SK-N-SH treated with all-trans-retinoic acid at 6 μM for 48 hours (cell line): ENCODE results near the gene CCR1.
"Not testable (repeated sequence)": the region's sequence is repeated elsewhere in the genome, so short reads cannot be mapped to it uniquely, and the experiment has no call there.

Experiments used
- ATAC-seq: fragments of 200-7000 bp; cut with Tn5 transposase; 3 replicates; pipeline ENCODE4 v1.9.1; 2020; ENCODE audit warnings: mild to moderate bottlenecking, moderate library complexity
- ARNTL ChIP-seq: fragments of 450-650 bp; formaldehyde crosslinking; IDR thresholded peaks from 2 replicates; pipeline ENCODE4 v1.5.0; 2020; ENCODE audit warnings: low read depth, mild to moderate bottlenecking, moderate library complexity, borderline replicate concordance
- CREB5 ChIP-seq: fragments of 250-450 bp; sonication (Bioruptor Pico); IDR thresholded peaks from 2 replicates; pipeline ENCODE4 v1.5.1; 2020; ENCODE audit warnings: low read depth, mild to moderate bottlenecking, moderate library complexity
- CSRNP3 ChIP-seq: fragments of 250-450 bp; sonication (Bioruptor Pico); IDR thresholded peaks from 2 replicates; pipeline ENCODE4 v1.5.1; 2021; ENCODE audit warnings: mild to moderate bottlenecking, moderate library complexity
- ESRRG ChIP-seq: fragments of 250-450 bp; sonication (Bioruptor Pico); IDR thresholded peaks from 2 replicates; pipeline ENCODE4 v1.6.1; 2021; ENCODE audit warnings: mild to moderate bottlenecking
- GLIS3 ChIP-seq: fragments of 250-450 bp; sonication (Bioruptor Pico); IDR thresholded peaks from 2 replicates; pipeline ENCODE4 v1.5.0; 2020; ENCODE audit warnings: mild to moderate bottlenecking, moderate library complexity
- ISL1 ChIP-seq: fragments of 250-450 bp; sonication (Bioruptor Pico); IDR thresholded peaks from 2 replicates; pipeline ENCODE4 v2.1.2; 2022; ENCODE audit warnings: mild to moderate bottlenecking, moderate library complexity
- OSR1 ChIP-seq: fragments of 250-450 bp; sonication (Bioruptor Pico); IDR thresholded peaks from 2 replicates; pipeline ENCODE4 v1.8.0; 2022; ENCODE audit warnings: moderate library complexity, mild to moderate bottlenecking, inconsistent platforms
- PATZ1 ChIP-seq: fragments of 250-450 bp; sonication (Bioruptor Pico); IDR thresholded peaks from 2 replicates; pipeline ENCODE4 v1.8.0; 2020; ENCODE audit warnings: mild to moderate bottlenecking, moderate library complexity, borderline replicate concordance
- PPARA ChIP-seq: fragments of 250-450 bp; sonication (Bioruptor Pico); IDR thresholded peaks from 2 replicates; pipeline ENCODE4 v1.5.0; 2020; ENCODE audit warnings: mild to moderate bottlenecking, borderline replicate concordance
- RARB ChIP-seq: fragments of 250-450 bp; sonication (Bioruptor Pico); IDR thresholded peaks from 2 replicates; pipeline ENCODE4 v1.8.0; 2021; ENCODE audit warnings: mild to moderate bottlenecking, moderate library complexity
- SNAI2 ChIP-seq: fragments of 250-450 bp; sonication (Bioruptor Pico); IDR thresholded peaks from 2 replicates; pipeline ENCODE4 v1.5.0; 2020; ENCODE audit warnings: mild to moderate bottlenecking, moderate library complexity
- TCF4 ChIP-seq: fragments of 250-450 bp; sonication (Bioruptor Pico); IDR thresholded peaks from 2 replicates; pipeline ENCODE4 v1.8.0; 2021; ENCODE audit warnings: mild to moderate bottlenecking, moderate library complexity, borderline replicate concordance
- TOX ChIP-seq: fragments of 250-450 bp; sonication (Bioruptor Pico); IDR thresholded peaks from 2 replicates; pipeline ENCODE4 v1.8.0; 2021; ENCODE audit warnings: mild to moderate bottlenecking, moderate library complexity, borderline replicate concordance
- ZC3H10 ChIP-seq: fragments of 250-450 bp; sonication (Bioruptor Pico); IDR thresholded peaks from 2 replicates; pipeline ENCODE4 v1.5.1; 2021; ENCODE audit warnings: mild to moderate bottlenecking, moderate library complexity
- ZFP3 ChIP-seq: fragments of 250-450 bp; sonication (Bioruptor Pico); IDR thresholded peaks from 2 replicates; pipeline ENCODE4 v1.5.0; 2020; ENCODE audit warnings: mild to moderate bottlenecking, moderate library complexity
- ZFP30 ChIP-seq: fragments of 450-650 bp; formaldehyde crosslinking; IDR thresholded peaks from 2 replicates; pipeline ENCODE4 v1.5.0; 2022; ENCODE audit warnings: mild to moderate bottlenecking, moderate library complexity
- ZNF565 ChIP-seq: fragments of 450-650 bp; formaldehyde crosslinking; conservative IDR thresholded peaks from 2 replicates; pipeline ENCODE4 v1.5.0; 2020; ENCODE audit warnings: low read depth, mild to moderate bottlenecking, moderate library complexity
- ZNF70 ChIP-seq: fragments of 450-650 bp; formaldehyde crosslinking; IDR thresholded peaks from 2 replicates; pipeline ENCODE4 v1.5.0; 2020; ENCODE audit warnings: mild to moderate bottlenecking, moderate library complexity
- ZNF8 ChIP-seq: fragments of 450-650 bp; formaldehyde crosslinking; IDR thresholded peaks from 2 replicates; pipeline ENCODE4 v1.5.0; 2020; ENCODE audit warnings: mild to moderate bottlenecking, moderate library complexity
- TF ChIP-seq, protein P1 (sequence below): fragments of 250-450 bp; sonication (Bioruptor Pico); IDR thresholded peaks from 2 replicates; pipeline ENCODE4 v1.5.0; 2020; ENCODE audit warnings: mild to moderate bottlenecking, moderate library complexity
- TF ChIP-seq, protein P2 (sequence below): fragments of 250-450 bp; sonication (Bioruptor Pico); IDR thresholded peaks from 2 replicates; pipeline ENCODE4 v1.8.0; 2021; ENCODE audit warnings: low read depth, mild to moderate bottlenecking, moderate library complexity, borderline replicate concordance

Gene CCR1

DNA sequence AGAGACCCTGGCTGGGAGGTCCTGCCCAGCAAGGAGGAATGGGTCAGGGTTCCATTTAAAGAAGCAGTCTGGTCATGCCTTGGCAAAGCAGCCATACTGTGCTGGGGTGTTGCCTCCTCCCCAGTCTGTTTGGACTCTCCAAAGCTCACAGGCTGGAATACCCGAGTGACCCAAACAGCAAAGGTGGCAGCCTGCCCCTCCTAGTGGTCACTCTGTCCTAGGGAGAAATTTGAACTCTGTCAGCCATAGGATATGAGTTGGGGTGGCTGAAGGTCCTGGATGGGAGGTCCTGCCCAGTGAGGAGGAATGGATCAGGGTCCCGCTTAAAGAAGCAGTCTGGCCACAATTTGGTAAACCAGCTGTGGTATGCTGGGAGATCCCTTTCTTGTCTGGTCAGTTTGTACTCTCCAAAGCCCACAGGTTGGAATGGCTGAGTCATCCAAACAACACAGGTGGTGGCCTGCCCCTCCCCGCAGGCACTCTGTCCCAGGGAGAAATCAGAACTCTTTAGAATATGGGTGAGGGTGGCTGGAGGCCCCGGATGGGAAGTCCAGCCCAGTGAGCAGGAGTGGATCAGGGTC, 45.0 kb downstream of the CCR1 start:
- TF ChIP-seq ZNF565 (CRISPR knock-in tag), result no peak
- no peak for TF ChIP-seq PATZ1 (CRISPR knock-in tag)
- no peak for TF ChIP-seq ARNTL (CRISPR knock-in tag)
- no peak for TF ChIP-seq ZNF8
- TF ChIP-seq TOX (CRISPR knock-in tag), result no peak
- TF ChIP-seq OSR1 (CRISPR knock-in tag), result no peak
- no peak for TF ChIP-seq CREB5
- no peak for TF ChIP-seq TCF4 (CRISPR knock-in tag)
- TF ChIP-seq ZFP30 (CRISPR knock-in tag), result no peak
- no peak for TF ChIP-seq ZC3H10
- TF ChIP-seq RARB, result no peak
- TF ChIP-seq CSRNP3, result no peak
- TF ChIP-seq GLIS3 (CRISPR knock-in tag), result no peak
- no peak for TF ChIP-seq ZNF70
- TF ChIP-seq, all 23 proteins: peak for 0

DNA sequence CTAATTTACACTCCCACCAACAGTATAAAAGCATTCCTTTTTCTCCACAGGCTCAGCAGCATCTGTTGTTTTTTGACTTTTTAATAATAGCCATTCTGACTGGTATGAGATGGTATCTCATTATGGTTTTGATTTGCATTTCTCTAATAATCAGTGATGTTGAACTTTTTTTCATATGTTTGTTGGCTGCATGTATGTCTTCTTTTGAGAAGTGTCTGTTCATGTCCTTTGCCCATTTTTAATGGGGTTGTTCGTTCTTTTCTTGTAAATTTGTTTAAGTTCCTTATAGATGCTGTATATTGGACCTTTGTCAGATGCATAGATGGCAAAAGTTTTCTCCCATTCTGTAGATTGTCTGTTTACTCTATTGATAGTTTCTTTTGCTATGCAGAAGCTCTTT, 50.4 kb downstream of the CCR1 start:
- ATAC-seq, result not testable (repeated sequence)

More for the DNA sequence above, 45.0 kb downstream of the CCR1 start:
- ATAC-seq, result no peak

- TF ChIP-seq CSRNP3 (no peak), OSR1 (CRISPR knock-in tag) (no peak), PPARA (CRISPR knock-in tag) (no peak), SNAI2 (CRISPR knock-in tag) (no peak), RARB (no peak), TCF4 (CRISPR knock-in tag) (no peak), ARNTL (CRISPR knock-in tag) (no peak), ZNF8 (no peak), ISL1 (CRISPR knock-in tag) (no peak), ZNF70 (no peak), ZNF565 (CRISPR knock-in tag) (no peak), ZFP3 (CRISPR knock-in tag) (no peak), PATZ1 (CRISPR knock-in tag) (no peak), ZFP30 (CRISPR knock-in tag) (no peak), GLIS3 (CRISPR knock-in tag) (no peak), CREB5 (no peak), ESRRG (CRISPR knock-in tag) (no peak)
- TF ChIP-seq, protein P1, sequence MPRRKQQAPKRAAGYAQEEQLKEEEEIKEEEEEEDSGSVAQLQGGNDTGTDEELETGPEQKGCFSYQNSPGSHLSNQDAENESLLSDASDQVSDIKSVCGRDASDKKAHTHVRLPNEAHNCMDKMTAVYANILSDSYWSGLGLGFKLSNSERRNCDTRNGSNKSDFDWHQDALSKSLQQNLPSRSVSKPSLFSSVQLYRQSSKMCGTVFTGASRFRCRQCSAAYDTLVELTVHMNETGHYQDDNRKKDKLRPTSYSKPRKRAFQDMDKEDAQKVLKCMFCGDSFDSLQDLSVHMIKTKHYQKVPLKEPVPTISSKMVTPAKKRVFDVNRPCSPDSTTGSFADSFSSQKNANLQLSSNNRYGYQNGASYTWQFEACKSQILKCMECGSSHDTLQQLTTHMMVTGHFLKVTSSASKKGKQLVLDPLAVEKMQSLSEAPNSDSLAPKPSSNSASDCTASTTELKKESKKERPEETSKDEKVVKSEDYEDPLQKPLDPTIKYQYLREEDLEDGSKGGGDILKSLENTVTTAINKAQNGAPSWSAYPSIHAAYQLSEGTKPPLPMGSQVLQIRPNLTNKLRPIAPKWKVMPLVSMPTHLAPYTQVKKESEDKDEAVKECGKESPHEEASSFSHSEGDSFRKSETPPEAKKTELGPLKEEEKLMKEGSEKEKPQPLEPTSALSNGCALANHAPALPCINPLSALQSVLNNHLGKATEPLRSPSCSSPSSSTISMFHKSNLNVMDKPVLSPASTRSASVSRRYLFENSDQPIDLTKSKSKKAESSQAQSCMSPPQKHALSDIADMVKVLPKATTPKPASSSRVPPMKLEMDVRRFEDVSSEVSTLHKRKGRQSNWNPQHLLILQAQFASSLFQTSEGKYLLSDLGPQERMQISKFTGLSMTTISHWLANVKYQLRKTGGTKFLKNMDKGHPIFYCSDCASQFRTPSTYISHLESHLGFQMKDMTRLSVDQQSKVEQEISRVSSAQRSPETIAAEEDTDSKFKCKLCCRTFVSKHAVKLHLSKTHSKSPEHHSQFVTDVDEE (CRISPR knock-in tag), result no peak
- TF ChIP-seq, protein P2, sequence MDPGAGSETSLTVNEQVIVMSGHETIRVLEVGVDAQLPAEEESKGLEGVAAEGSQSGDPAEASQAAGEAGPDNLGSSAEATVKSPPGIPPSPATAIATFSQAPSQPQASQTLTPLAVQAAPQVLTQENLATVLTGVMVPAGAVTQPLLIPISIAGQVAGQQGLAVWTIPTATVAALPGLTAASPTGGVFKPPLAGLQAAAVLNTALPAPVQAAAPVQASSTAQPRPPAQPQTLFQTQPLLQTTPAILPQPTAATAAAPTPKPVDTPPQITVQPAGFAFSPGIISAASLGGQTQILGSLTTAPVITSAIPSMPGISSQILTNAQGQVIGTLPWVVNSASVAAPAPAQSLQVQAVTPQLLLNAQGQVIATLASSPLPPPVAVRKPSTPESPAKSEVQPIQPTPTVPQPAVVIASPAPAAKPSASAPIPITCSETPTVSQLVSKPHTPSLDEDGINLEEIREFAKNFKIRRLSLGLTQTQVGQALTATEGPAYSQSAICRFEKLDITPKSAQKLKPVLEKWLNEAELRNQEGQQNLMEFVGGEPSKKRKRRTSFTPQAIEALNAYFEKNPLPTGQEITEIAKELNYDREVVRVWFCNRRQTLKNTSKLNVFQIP (CRISPR knock-in tag), result no peak
These were observed 53.8 kb downstream of the CCR1 start for GRCh38 chr3:46154311-46154710.

More at GRCh38 chr3:46154311-46154710, 53.8 kb downstream of the CCR1 start:
- ATAC-seq, result no peak
